AG20443 (cell line): ENCODE results near the gene PIGA.

Experiments used
- DNase-seq: peaks from one replicate; pipeline ENCODE4 v3.0.0; 2012; ENCODE audit warnings: low spot score, mixed read lengths

Gene PIGA

GRCh38 chrX:15335135-15336022 lies at the start of gene PIGA:
Gene PIGA (minus strand): TSS chrX:15335523. CDS start chrX:15331930, 3,593 bp downstream.
- DNase-seq = peak; percentile 94

- DNase-seq = peak; percentile 14
These were observed 49.0 kb upstream of the PIGA start, which contains the start of gene VEGFD for GRCh38 chrX:15384304-15384703. Gene VEGFD (minus strand): TSS chrX:15384413. CDS start chrX:15383946, 467 bp downstream.

GRCh38 chrX:15382813-15383212 lies 47.5 kb upstream of the PIGA start:
- DNase-seq = no peak

- peak; percentile 18 for DNase-seq
These were observed 41.6 kb upstream of the PIGA start for GRCh38 chrX:15376956-15377355.

- no peak for DNase-seq
These were observed 38.7 kb upstream of the PIGA start for GRCh38 chrX:15373976-15374375.

GRCh38 chrX:15366506-15367352 lies 31.4 kb upstream of the PIGA start:
- no peak for DNase-seq

- no peak for DNase-seq
These were observed 24.4 kb upstream of the PIGA start for GRCh38 chrX:15359701-15360100.

GRCh38 chrX:15358533-15358932 lies 23.2 kb upstream of the PIGA start:
- DNase-seq = no peak

GRCh38 chrX:15356444-15356843 lies 21.1 kb upstream of the PIGA start:
- peak; percentile 20 for DNase-seq

- DNase-seq = no peak
These were observed 15.1 kb upstream of the PIGA start for GRCh38 chrX:15350329-15350996.

GRCh38 chrX:15349046-15349445 lies 13.7 kb upstream of the PIGA start:
- peak; percentile 41 for DNase-seq

GRCh38 chrX:15345976-15346375 lies 10.7 kb upstream of the PIGA start:
- DNase-seq = no peak

- DNase-seq = no peak
These were observed 8.8 kb upstream of the PIGA start for GRCh38 chrX:15344106-15344505.

- DNase-seq = peak; percentile 26
These were observed 7.8 kb upstream of the PIGA start for GRCh38 chrX:15343075-15343476.

- no peak for DNase-seq
These were observed 5.5 kb upstream of the PIGA start for GRCh38 chrX:15340867-15341266.

- DNase-seq = peak; percentile 46
These were observed 695 bp upstream of the PIGA start for GRCh38 chrX:15336023-15336413.

GRCh38 chrX:15334561-15334960 lies 762 bp downstream of the PIGA start:
- peak; percentile 9 for DNase-seq

GRCh38 chrX:15328821-15329220 lies 6.5 kb downstream of the PIGA start:
- no peak for DNase-seq

GRCh38 chrX:15328131-15328530 lies 7.2 kb downstream of the PIGA start:
- DNase-seq = no peak

- DNase-seq = no peak
These were observed 12.9 kb downstream of the PIGA start for GRCh38 chrX:15322472-15322871.

GRCh38 chrX:15322072-15322471 lies 13.3 kb downstream of the PIGA start:
- no peak for DNase-seq

GRCh38 chrX:15321447-15321846 lies 13.9 kb downstream of the PIGA start:
- no peak for DNase-seq
